ENCODE data around the gene FAM120B. TPM values are rescaled to one million over a fixed set of nuclear protein-coding genes. Genes with fewer than 3 reads are reported as not detected.
"Not testable (repeated sequence)": the region's sequence is repeated elsewhere in the genome, so short reads cannot be mapped to it uniquely, and the experiment has no call there.

FAM120B gene
- total RNA-seq, 1 donor from 2014 or later: 9.9 TPM

DNA sequence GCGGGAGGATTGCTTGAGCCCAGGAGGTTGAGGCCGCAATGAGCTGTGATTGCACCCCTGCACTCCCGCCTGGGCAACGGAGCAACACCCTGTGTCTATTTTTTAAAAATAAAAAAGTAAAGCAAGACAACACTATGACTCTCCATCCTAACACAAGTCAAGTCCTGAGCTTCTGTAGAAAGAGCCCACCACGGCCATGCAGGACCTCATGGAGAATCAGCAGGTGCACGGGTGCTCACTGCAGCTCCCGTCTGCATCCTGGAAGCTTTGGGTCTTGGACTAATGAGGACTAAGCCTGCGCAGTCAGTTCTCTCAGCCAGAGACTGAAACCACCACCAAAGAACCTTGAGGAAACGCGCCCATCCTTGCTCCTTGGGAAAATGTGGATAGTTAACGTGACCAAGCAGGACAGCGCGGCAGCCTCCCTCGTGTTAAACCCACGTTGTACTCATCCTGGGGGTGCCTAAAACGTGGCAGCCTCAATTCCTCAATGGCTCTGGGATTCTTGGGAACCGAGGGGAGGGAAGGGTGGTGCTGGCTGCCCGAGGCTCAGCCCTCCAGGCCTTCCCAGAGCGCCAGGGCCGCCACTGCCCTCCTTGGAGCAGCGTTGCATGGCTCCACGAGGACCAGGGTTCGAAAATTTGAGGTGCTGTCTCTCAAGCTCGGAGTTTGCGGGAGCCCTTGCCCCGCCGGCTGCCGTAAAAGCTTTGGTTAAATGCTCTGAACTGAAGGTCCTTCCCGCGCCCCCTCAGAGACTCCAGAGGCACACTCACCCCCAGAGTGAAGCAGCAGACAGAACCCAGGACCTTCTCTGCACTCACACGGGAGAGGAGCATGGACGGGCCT, 44.7 kb upstream of the FAM120B start:
- no peaks in the 10 kb centered on the region for H3K9me3 ChIP-seq
- H3K36me3 ChIP-seq: no peaks in the 10 kb centered on the region
- H3K27ac ChIP-seq: no peak overlapping the region
- H3K27me3 ChIP-seq: no peaks in the 10 kb centered on the region
- DNase-seq (ENCODE audit: low spot score in 2 of 2): no peak
- no peaks in the 10 kb centered on the region for H3K4me1 ChIP-seq
- TF ChIP-seq, protein P1, sequence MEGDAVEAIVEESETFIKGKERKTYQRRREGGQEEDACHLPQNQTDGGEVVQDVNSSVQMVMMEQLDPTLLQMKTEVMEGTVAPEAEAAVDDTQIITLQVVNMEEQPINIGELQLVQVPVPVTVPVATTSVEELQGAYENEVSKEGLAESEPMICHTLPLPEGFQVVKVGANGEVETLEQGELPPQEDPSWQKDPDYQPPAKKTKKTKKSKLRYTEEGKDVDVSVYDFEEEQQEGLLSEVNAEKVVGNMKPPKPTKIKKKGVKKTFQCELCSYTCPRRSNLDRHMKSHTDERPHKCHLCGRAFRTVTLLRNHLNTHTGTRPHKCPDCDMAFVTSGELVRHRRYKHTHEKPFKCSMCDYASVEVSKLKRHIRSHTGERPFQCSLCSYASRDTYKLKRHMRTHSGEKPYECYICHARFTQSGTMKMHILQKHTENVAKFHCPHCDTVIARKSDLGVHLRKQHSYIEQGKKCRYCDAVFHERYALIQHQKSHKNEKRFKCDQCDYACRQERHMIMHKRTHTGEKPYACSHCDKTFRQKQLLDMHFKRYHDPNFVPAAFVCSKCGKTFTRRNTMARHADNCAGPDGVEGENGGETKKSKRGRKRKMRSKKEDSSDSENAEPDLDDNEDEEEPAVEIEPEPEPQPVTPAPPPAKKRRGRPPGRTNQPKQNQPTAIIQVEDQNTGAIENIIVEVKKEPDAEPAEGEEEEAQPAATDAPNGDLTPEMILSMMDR (IDR thresholded peaks at IDR 0.05): no peak
- no peak overlapping the region for H3K4me3 ChIP-seq
- intact Hi-C loops (cut with DNase I): no loop called here

DNA sequence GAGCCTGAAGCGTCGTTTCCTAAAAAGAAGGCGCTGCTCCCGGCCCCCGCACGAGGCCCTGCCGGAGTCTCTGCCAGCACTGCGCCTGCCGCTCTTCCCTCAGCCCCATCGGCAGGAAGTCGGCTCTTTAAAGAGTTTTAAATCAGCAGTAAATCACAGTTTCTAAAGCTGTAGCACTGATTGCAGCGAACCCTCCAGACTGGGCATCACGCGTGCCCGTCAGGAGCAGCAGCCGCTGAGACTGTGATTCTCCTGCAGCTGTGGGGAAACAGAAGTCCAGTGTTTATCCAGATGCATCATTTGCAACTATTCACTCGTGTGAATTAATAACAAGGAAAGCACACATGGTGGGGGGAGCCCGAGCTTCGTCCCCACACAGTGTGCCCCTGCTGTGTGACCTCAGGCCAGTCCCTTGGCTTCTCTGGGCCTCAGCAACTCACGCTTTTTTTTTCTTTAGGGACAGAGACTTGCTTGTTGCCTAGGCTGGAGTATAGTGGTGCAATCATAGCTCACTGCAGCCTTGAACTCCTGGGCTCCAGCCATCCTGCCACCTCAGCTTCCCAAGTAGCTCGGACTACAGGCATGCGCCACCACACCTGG, 44.0 kb upstream of the FAM120B start:
- DNase-seq (ENCODE audit: low spot score in 2 of 2): no peak
- TF ChIP-seq, protein P1 (IDR thresholded peaks at IDR 0.05): no peak

DNA sequence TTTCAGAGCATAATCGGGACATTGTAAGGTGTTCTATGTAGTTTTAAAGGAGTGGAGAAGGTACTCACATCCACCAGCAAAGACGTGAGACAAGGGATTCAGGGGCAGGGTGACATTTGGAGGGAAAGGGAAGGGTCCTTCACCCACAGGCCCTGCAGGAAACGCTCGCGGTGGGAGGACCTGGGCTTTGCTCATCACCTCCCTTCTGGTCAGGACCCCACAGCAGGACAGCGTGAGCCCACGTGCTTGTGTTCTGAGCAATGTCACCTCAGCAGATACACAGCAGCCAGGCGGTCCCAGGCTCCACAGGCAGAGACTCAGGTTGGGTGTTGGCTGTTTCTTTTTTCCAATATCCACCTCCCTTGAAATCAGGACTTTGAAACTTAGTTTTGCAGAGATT, 43.1 kb upstream of the FAM120B start:
- DNase-seq (ENCODE audit: low spot score in 2 of 2): no peak
- intact Hi-C loops (cut with DNase I): no loop called here
- H3K27me3 ChIP-seq: no peaks in the 10 kb centered on the region
- TF ChIP-seq, protein P1 (IDR thresholded peaks at IDR 0.05): no peak
- H3K27ac ChIP-seq: no peak overlapping the region
- H3K36me3 ChIP-seq: no peaks in the 10 kb centered on the region
- no peaks in the 10 kb centered on the region for H3K4me1 ChIP-seq
- no peaks in the 10 kb centered on the region for H3K9me3 ChIP-seq
- H3K4me3 ChIP-seq: no peak overlapping the region

More for the DNA sequence above, 44.0 kb upstream of the FAM120B start:
- H3K4me1 ChIP-seq: no peaks in the 10 kb centered on the region
- no peaks in the 10 kb centered on the region for H3K27me3 ChIP-seq
- no peak overlapping the region for H3K27ac ChIP-seq
- no peaks in the 10 kb centered on the region for H3K36me3 ChIP-seq
- no peak overlapping the region for H3K4me3 ChIP-seq
- H3K9me3 ChIP-seq: no peaks in the 10 kb centered on the region
- intact Hi-C loops (cut with DNase I): no loop called here

DNA sequence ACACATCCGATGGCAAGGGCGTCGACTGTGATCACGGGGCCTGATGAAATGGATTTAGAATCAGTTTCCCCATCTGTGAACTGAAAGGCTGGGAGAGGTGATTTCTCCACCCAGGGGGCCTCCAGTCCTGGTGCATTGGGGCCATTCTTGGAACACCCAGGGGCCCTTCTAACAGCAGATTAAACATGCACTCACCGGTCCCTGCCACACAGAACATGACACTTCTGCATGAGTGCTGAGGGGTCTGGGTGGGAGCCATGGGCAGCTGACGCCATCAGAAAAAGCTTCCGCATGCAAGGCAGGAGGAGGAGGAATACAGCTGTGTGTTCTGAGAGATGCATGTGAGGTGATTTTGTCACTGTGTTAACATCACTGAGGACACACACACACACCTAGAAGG, 42.5 kb upstream of the FAM120B start:
- TF ChIP-seq, protein P1 (IDR thresholded peaks at IDR 0.05): no peak
- no peaks in the 10 kb centered on the region for H3K9me3 ChIP-seq
- H3K36me3 ChIP-seq: no peaks in the 10 kb centered on the region
- no peak overlapping the region for H3K27ac ChIP-seq
- H3K27me3 ChIP-seq: no peaks in the 10 kb centered on the region
- no peaks in the 10 kb centered on the region for H3K4me1 ChIP-seq
- no peak for DNase-seq (ENCODE audit: low spot score in 2 of 2)
- intact Hi-C loops (cut with DNase I): no loop called here
- H3K4me3 ChIP-seq: no peak overlapping the region

DNA sequence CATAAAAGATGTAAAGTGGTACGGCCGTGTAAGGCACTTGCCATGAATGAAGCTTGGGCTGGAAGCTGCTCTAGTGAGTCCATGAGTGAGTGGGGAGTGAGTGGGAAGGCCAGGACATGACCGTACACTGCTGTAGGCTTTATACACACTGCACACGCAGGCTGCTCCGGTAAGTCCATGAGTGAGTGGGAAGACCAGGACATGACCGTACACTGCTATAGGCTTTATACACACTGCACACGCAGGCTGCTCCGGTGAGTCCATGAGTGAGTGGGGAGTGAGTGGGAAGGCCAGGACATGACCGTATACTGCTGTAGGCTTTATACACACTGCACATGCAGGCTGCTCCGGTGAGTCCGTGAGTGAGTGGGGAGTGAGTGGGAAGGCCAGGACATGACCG, 41.9 kb upstream of the FAM120B start:
- H3K4me1 ChIP-seq; H3K27ac ChIP-seq; DNase-seq (ENCODE audit: low spot score in 2 of 2); intact Hi-C loops (cut with DNase I); H3K9me3 ChIP-seq; H3K36me3 ChIP-seq; H3K27me3 ChIP-seq; H3K4me3 ChIP-seq: not testable (repeated sequence)

DNA sequence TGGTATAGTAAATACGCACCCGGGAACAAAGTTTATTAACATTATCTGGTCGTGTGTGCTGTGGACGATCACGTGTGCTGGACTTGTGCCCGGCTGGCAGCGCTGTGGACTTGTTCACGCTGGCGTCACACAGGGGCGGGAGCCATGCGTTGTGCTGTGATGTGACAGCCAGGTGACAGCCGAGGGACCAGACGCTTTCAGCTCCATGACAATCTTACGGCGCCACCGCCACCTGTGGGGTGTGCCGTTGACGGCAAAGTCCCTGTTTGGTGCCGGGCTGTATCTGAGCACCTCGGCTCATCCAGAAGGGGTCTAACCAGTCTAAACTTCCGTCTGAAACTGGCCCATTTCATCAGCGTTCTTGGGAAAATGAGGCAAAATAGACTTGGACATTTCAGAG, 40.9 kb upstream of the FAM120B start:
- H3K27ac ChIP-seq: no peak overlapping the region
- no peaks in the 10 kb centered on the region for H3K4me1 ChIP-seq
- H3K4me3 ChIP-seq: no peak overlapping the region
- no peaks in the 10 kb centered on the region for H3K9me3 ChIP-seq
- DNase-seq (ENCODE audit: low spot score in 2 of 2): no peak
- TF ChIP-seq, protein P1 (IDR thresholded peaks at IDR 0.05): no peak
- H3K36me3 ChIP-seq: no peaks in the 10 kb centered on the region
- intact Hi-C loops (cut with DNase I): no loop called here
- no peaks in the 10 kb centered on the region for H3K27me3 ChIP-seq

Data from ascending aorta (tissue), 2 donors.